Gastrocnemius medialis (tissue), 4 donors: ENCODE results near the gene OPRL1. TPM values are rescaled to one million over a fixed set of nuclear protein-coding genes. Genes with fewer than 3 reads are reported as not detected.

Experiments used
- ATAC-seq, 2 donors: fragments of 150-250 bp; one replicate each; pipeline ENCODE4 v1.9.1; 2016
- DNase-seq, 2 donors: peaks; one replicate each; pipeline ENCODE4 v3.0.0-alpha.2; 2019
- H3K27ac ChIP-seq, 4 donors: fragments of 200-600 bp; sonication (generic); 1 replicate in 1 of 4; 2 replicates in 3 of 4; pipeline ENCODE4 v1.5.1; 2016 to 2018; ENCODE audit warnings: mild to moderate bottlenecking in 2 of 4, moderate library complexity in 1 of 4
- H3K27me3 ChIP-seq, 3 donors: fragments of 200-600 bp; sonication (generic) in 2 of 3; 1 replicate in 1 of 3; 2 replicates in 2 of 3; pipeline versions ENCODE4 v1.5.1 to v1.6.0; 2016 to 2019; ENCODE audit warnings: mild to moderate bottlenecking in 1 of 3, moderate library complexity in 1 of 3
- H3K36me3 ChIP-seq, 2 donors: fragments of 200-600 bp; sonication (generic) in 1 of 2; one replicate each; pipeline ENCODE4 v1.5.1; 2017 to 2018
- H3K4me1 ChIP-seq, 2 donors: fragments of 200-600 bp; sonication (generic) in 1 of 2; one replicate each; pipeline ENCODE4 v1.5.1; 2016 to 2017; ENCODE audit warnings: mild to moderate bottlenecking in 2 of 2
- H3K4me3 ChIP-seq, 4 donors: fragments of 200-600 bp; sonication (generic) in 3 of 4; 1 replicate in 1 of 4; 2 replicates in 3 of 4; pipeline ENCODE4 v1.5.1; 2016 to 2019; ENCODE audit warnings: mild to moderate bottlenecking in 2 of 4
- H3K9me3 ChIP-seq, 3 donors: fragments of 200-600 bp; sonication (generic) in 2 of 3; 1 replicate in 1 of 3; 2 replicates in 2 of 3; pipeline ENCODE4 v1.5.1; 2016 to 2019
- POLR2A ChIP-seq, 2 donors: fragments of 450-650 bp; IDR thresholded peaks; one replicate each; pipeline ENCODE4 v1.6.1; 2017; ENCODE audit warnings: antibody characterized with exemption in 2 of 2, mild to moderate bottlenecking in 2 of 2, moderate library complexity in 2 of 2
- in situ Hi-C, 4 donors: fragments of 200-750 bp; cut with MboI; loops; one replicate each; pipeline versions ENCODE4 v1.15.0 to v1.8.0; 2017; ENCODE audit warnings: low sequenced_read_pairs in 4 of 4
- intact Hi-C: fragments of 100-400 bp; cut with DNase I; formaldehyde crosslinking; loops from one replicate; pipeline ENCODE4 v1.15.1; 2023; ENCODE audit warnings: low total_unique reads
- total RNA-seq, 4 donors: library from RNA; depleted of rRNA; stranded (reverse); fragments of >200 nt; gene quantifications; one replicate each; pipeline versions ENCODE4 v1.1.0 to v1.2.3, GENCODE V29; 2016
- TF ChIP-seq, protein P1 (sequence below), 5 experiments: fragments of 450-650 bp in 3 of 5; fragments of 200-600 bp in 2 of 5; sonication (generic) in 2 of 5; IDR thresholded peaks in 4 of 5; conservative IDR thresholded peaks in 1 of 5; 1 replicate in 4 of 5; 2 replicates in 1 of 5; pipeline ENCODE4 v1.5.1; 2016 to 2019; ENCODE audit warnings: antibody characterized with exemption in 5 of 5, mild to moderate bottlenecking in 3 of 5, moderate library complexity in 3 of 5

OPRL1 gene
- total RNA-seq, 4 donors from 2014 or later = 0.10 to 0.68 (median 0.15) TPM

DNA sequence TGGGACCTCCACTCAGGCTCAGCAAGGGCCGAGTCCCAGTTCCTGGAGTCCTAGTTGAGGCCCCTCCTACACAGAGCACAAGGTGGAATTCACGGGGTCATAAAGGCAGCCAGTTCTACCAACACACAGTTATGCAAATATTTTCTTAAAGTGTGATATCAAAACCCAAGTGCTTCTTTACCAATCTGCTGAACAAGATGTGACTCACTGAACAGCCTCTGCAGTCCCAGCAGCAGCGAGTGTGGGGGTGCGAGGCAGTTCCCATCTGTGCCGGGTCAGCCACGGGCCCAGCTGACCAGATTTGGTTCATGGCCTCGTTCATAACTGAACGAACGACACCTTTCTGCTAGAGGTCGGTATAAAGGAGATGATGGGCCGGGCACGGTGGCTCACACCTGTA is 21.3 kb upstream of the OPRL1 start:
- peaks cover 0 to 2% (median 0%) of the 10 kb centered on the region in 3 donors for H3K27me3 ChIP-seq
- H3K27ac ChIP-seq = no peak overlapping the region
- TF ChIP-seq POLR2A (IDR thresholded peaks at IDR 0.05) = no peak
- TF ChIP-seq, protein P1, sequence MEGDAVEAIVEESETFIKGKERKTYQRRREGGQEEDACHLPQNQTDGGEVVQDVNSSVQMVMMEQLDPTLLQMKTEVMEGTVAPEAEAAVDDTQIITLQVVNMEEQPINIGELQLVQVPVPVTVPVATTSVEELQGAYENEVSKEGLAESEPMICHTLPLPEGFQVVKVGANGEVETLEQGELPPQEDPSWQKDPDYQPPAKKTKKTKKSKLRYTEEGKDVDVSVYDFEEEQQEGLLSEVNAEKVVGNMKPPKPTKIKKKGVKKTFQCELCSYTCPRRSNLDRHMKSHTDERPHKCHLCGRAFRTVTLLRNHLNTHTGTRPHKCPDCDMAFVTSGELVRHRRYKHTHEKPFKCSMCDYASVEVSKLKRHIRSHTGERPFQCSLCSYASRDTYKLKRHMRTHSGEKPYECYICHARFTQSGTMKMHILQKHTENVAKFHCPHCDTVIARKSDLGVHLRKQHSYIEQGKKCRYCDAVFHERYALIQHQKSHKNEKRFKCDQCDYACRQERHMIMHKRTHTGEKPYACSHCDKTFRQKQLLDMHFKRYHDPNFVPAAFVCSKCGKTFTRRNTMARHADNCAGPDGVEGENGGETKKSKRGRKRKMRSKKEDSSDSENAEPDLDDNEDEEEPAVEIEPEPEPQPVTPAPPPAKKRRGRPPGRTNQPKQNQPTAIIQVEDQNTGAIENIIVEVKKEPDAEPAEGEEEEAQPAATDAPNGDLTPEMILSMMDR (IDR thresholded peaks at IDR 0.05 in 4 of 5, conservative IDR thresholded peaks at IDR 0.05 in 1 of 5) = no peak
- H3K36me3 ChIP-seq = no peaks in the 10 kb centered on the region
- in situ Hi-C loops (no loop called here), intact Hi-C loops (no loop called here)
- peaks cover under 1 to 7% of the 10 kb centered on the region in 2 donors for H3K4me1 ChIP-seq
- H3K4me3 ChIP-seq = no peak overlapping the region
- no peaks in the 10 kb centered on the region for H3K9me3 ChIP-seq
- no peak for DNase-seq
- ATAC-seq = no peak

DNA sequence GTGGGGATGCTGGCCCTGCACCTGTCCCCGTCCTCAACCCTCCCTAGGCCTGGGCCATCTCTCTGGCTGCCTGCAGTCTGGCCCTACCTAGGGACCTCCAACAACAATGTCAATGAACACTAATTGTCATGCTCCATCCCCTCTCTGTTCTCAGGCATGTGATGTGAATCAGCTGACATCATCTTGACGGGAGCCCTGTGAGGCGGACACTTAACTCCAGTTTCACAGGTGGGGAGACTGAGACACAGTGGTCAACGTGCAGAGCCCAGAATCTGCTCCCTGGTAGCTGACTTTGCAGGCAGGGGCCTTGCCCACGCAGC is 17.6 kb upstream of the OPRL1 start:
- intact Hi-C loops = loop anchor here (1.0 to 10.0 kb wide), 4 partner anchors 21 to 437 kb away; partner anchors contain the start of genes GMEB2 and UCKL1
- peak in 1 of 2 donors; percentile 6 for ATAC-seq

DNA sequence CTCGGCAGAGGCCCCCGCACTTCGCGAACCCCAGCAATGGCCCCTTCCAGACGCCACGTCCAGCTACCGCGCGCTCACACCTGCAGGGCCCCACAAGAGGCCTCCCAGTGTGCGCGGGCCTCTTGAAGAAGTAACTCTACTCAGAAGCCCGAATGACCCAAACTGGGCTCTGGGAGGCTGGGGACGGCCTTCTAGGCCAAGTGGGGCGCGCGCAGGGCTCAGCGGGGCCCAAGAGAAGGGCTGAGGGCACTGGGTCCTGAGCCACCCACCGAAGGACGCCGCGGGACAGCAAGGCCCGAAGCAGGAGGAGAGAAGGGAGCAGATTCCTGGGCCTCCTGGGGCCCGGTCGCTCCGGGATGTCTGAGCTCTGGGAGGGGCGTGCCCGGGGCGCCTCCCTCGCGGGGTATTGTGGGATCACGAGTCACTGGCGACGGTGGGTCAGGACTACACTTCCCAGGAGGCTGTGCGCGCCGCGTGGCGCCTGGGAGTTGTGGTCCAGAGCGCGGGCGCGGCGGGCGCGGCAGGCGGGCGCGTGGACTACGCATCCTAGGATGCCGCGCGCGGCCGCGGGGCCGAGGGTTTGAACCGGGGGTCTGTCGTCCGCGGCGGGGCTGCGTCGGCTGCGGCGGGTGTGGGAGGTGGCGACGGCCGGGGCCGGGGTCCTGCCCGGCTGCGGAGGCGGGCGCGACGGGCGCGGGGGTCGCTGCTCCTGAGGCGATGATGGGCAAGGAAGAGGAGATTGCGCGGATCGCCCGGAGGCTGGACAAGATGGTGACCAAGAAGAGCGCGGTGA is 17.1 kb upstream of the OPRL1 start, which contains the start of gene TCEA2:
Gene TCEA2 (plus strand): TSS at position 603 of the 793 bp plus-strand sequence. CDS start 115 bp downstream, at position 718.
- ATAC-seq (peak; percentile 94), DNase-seq (peak; percentile 93 to 94)
- peaks cover 10 to 24% of the 10 kb centered on the region in 2 donors for H3K4me1 ChIP-seq
- TF ChIP-seq, protein P1 (IDR thresholded peaks at IDR 0.05 in 4 of 5, conservative IDR thresholded peaks at IDR 0.05 in 1 of 5) = no peak
- peak; percentile 63 for TF ChIP-seq POLR2A (IDR thresholded peaks at IDR 0.05)
- peak within 1 kb of the TSS; percentile 70 to 91 (median 79) for H3K27ac ChIP-seq
- H3K4me3 ChIP-seq = peak within 1 kb of the TSS; percentile 72 to 99 (median 76)
- intact Hi-C loops = loop anchor here (1.0 to 10.0 kb wide), 4 partner anchors 21 to 438 kb away; partner anchors contain the start of genes GMEB2 and UCKL1
- in situ Hi-C loops = no loop called here
- H3K9me3 ChIP-seq = no peaks in the 10 kb centered on the region
- H3K27me3 ChIP-seq = no peaks in the 10 kb centered on the region
- H3K36me3 ChIP-seq = no peaks in the 10 kb centered on the region

More for the DNA sequence above, 17.6 kb upstream of the OPRL1 start:
- H3K4me1 ChIP-seq = peaks cover 10 to 24% of the 10 kb centered on the region in 2 donors
- H3K4me3 ChIP-seq = peak overlapping the region; percentile 72 to 99 (median 74)
- no peaks in the 10 kb centered on the region for H3K9me3 ChIP-seq
- in situ Hi-C loops = no loop called here
- DNase-seq = no peak
- no peaks in the 10 kb centered on the region for H3K36me3 ChIP-seq
- TF ChIP-seq, protein P1 (IDR thresholded peaks at IDR 0.05 in 4 of 5, conservative IDR thresholded peaks at IDR 0.05 in 1 of 5) = no peak
- TF ChIP-seq POLR2A (IDR thresholded peaks at IDR 0.05) = no peak
- no peaks in the 10 kb centered on the region for H3K27me3 ChIP-seq
- H3K27ac ChIP-seq = peak overlapping the region; percentile 70 to 91 (median 78)

DNA sequence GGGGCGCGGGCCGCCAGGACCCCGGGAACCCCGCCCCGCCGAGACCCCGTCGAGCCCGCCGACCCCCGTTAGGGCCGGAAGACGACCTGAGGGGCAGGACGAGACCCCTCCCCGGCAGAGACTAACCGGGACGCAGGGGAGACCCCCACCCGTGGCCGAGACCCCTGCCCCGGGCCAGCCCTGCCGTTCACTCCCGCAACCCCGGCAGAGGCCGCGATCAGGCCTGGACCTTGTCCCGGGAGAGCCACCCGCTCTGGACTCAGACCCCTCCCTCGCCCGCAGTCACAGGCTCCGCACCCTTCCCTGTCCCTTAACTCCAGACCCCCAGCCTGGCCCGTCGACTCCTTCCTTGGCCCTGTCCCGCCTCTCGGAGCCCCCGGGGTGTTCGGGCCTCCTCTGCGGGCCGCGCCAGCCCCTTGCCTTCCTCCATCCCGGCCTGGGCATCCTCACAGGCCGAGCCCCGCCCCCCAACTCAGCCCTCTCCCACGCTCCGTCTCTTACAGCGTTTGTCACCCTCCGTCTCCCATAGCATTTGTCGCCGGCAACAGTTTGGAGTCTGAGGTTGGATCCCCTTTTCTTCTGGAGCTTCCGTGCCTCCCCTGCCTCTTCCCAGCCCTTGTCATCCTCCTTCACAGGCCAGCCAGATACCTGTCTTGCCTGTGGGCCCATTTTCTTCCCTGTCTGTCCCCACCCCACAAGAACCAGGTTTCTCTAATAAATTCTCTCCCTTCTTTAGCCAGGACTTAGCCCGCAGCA is 16.3 kb upstream of the OPRL1 start:
- H3K4me1 ChIP-seq = peaks cover 10 to 24% of the 10 kb centered on the region in 2 donors
- DNase-seq = no peak
- H3K4me3 ChIP-seq = peak overlapping the region; percentile 72 to 99 (median 76)
- intact Hi-C loops (loop anchor here (2.0 to 10.0 kb wide), 3 partner anchors 81 to 439 kb away; partner anchors contain the start of genes GMEB2 and UCKL1), in situ Hi-C loops (no loop called here)
- TF ChIP-seq, protein P1 (IDR thresholded peaks at IDR 0.05 in 4 of 5, conservative IDR thresholded peaks at IDR 0.05 in 1 of 5) = no peak
- no peak for TF ChIP-seq POLR2A (IDR thresholded peaks at IDR 0.05)
- ATAC-seq = peak in 1 of 2 donors; percentile 18
- H3K27me3 ChIP-seq = no peaks in the 10 kb centered on the region
- H3K9me3 ChIP-seq = no peaks in the 10 kb centered on the region
- peak overlapping the region; percentile 62 to 91 (median 72) for H3K27ac ChIP-seq
- H3K36me3 ChIP-seq = no peaks in the 10 kb centered on the region
